Testis (tissue), 3 donors: ENCODE results near the gene CYP51A1. TPM values are rescaled to one million over a fixed set of nuclear protein-coding genes. Genes with fewer than 3 reads are reported as not detected.
"Not testable (repeated sequence)": the region's sequence is repeated elsewhere in the genome, so short reads cannot be mapped to it uniquely, and the experiment has no call there.

ENCODE experiments used
- DNase-seq: peaks from one replicate; pipeline ENCODE4 v3.0.0-alpha.2; 2019
- H3K27ac ChIP-seq, 2 donors: fragments of 200-600 bp; sonication (generic); one replicate each; pipeline ENCODE4 v1.5.1; 2019
- H3K27me3 ChIP-seq: fragments of 200-600 bp; sonication (generic); one replicate; pipeline ENCODE4 v1.5.1; 2019
- H3K36me3 ChIP-seq: fragments of 200-600 bp; sonication (generic); one replicate; pipeline ENCODE4 v1.5.1; 2017; ENCODE audit warnings: low read depth; ENCODE audit errors: missing control alignments
- H3K4me1 ChIP-seq: fragments of 200-600 bp; sonication (generic); one replicate; pipeline ENCODE4 v1.5.1; 2019
- H3K4me3 ChIP-seq, 2 donors: fragments of 200-600 bp; sonication (generic); one replicate each; pipeline ENCODE4 v1.5.1; 2017 to 2019
- H3K9me3 ChIP-seq: fragments of 200-600 bp; sonication (generic); one replicate; pipeline ENCODE4 v1.5.1; 2017
- CTCF ChIP-seq, 3 experiments: fragments of 450-650 bp in 2 of 3; fragments of 200-600 bp in 1 of 3; sonication (generic) in 1 of 3; IDR thresholded peaks; one replicate each; pipeline ENCODE4 v1.5.1; 2016 to 2019; ENCODE audit warnings: antibody characterized with exemption in 3 of 3, mild to moderate bottlenecking in 2 of 3, moderate library complexity in 1 of 3
- POLR2A ChIP-seq: fragments of 450-650 bp; IDR thresholded peaks from one replicate; pipeline ENCODE4 v1.6.1; 2017; ENCODE audit warnings: antibody characterized with exemption, mild to moderate bottlenecking, moderate library complexity
- WGBS, 2 donors: methylation state at CpG; one replicate each; pipeline ENCODE4 v1.1.5; 2018; 5-methylcytosine and 5-hydroxymethylcytosine counted together
- intact Hi-C: fragments of 100-400 bp; cut with DNase I; formaldehyde crosslinking; loops from one replicate; pipeline ENCODE4 v1.15.1; 2023; ENCODE audit warnings: low total_unique reads
- polyA plus RNA-seq: library from polyadenylated mRNA; stranded (reverse); fragments of 350-450 nt; fragmentation: Illumina TruSeq; extraction: RNeasy Lipid Tissue Mini Kit (QIAGEN cat#74804); gene quantifications from one replicate; pipeline ENCODE4 v1.2.3, GENCODE V29; 2014; ENCODE audit warnings: low read depth, low replicate concordance; ENCODE audit not compliant: insufficient read depth
- total RNA-seq, 2 donors: library from RNA; depleted of rRNA; stranded (reverse); fragments of >200 nt; gene quantifications; one replicate each; pipeline ENCODE4 v1.2.3, GENCODE V29; 2016

The CYP51A1 gene
- total and polyA plus RNA-seq, 3 donors from 2014 or later: 138 to 147 (median 141) TPM

- Histone ChIP-seq H3K4me3 (no peak overlapping the region), H3K4me1 (no peaks in the 10 kb centered on the region), H3K27me3 (no peaks in the 10 kb centered on the region), H3K36me3 (no peaks in the 10 kb centered on the region), H3K27ac (no peak overlapping the region), H3K9me3 (no peaks in the 10 kb centered on the region)
- TF ChIP-seq CTCF (IDR thresholded peaks at IDR 0.05) (no peak), POLR2A (no peak)
- DNase-seq: no peak
- 100% methylated on average over 1 of the region's 1 CpG for WGBS, 2 donors
- intact Hi-C loops: no loop called here
Observed at GRCh38 chr7:92088266-92088665, 46.0 kb downstream of the CYP51A1 start.

- H3K36me3 ChIP-seq, DNase-seq, intact Hi-C loops, H3K4me3 ChIP-seq, H3K27me3 ChIP-seq, H3K27ac ChIP-seq, H3K9me3 ChIP-seq, H3K4me1 ChIP-seq: not testable (repeated sequence)
- WGBS, 2 donors: 90 to 97% methylated on average over 6 of the region's 6 CpGs
Observed at GRCh38 chr7:92083922-92084321, 50.4 kb downstream of the CYP51A1 start.

- Histone ChIP-seq H3K9me3 (no peaks in the 10 kb centered on the region), H3K4me3 (no peak overlapping the region), H3K27me3 (no peaks in the 10 kb centered on the region), H3K36me3 (no peaks in the 10 kb centered on the region), H3K4me1 (no peaks in the 10 kb centered on the region), H3K27ac (no peak overlapping the region)
- 45 to 48% methylated on average over 1 of the region's 1 CpG for WGBS, 2 donors
- TF ChIP-seq POLR2A (no peak), CTCF (IDR thresholded peaks at IDR 0.05) (no peak)
- intact Hi-C loops: no loop called here
- no peak for DNase-seq
Observed at GRCh38 chr7:92076509-92076908, 57.8 kb downstream of the CYP51A1 start.

- intact Hi-C loops: no loop called here
- H3K36me3 ChIP-seq: no peaks in the 10 kb centered on the region
Observed at GRCh38 chr7:92075455-92076158, 58.7 kb downstream of the CYP51A1 start.

GRCh38 chr7:92072708-92073107 is 61.6 kb downstream of the CYP51A1 start:
- intact Hi-C loops: no loop called here

More at GRCh38 chr7:92075455-92076158, 58.7 kb downstream of the CYP51A1 start:
- TF ChIP-seq POLR2A (no peak), CTCF (IDR thresholded peaks at IDR 0.05) (no peak)
- WGBS, 2 donors: 86 to 87% methylated on average over 4 of the region's 4 CpGs
- Histone ChIP-seq H3K27me3 (no peaks in the 10 kb centered on the region), H3K9me3 (no peaks in the 10 kb centered on the region), H3K4me1 (no peaks in the 10 kb centered on the region), H3K27ac (no peak overlapping the region), H3K4me3 (no peak overlapping the region)
- DNase-seq: no peak

More at GRCh38 chr7:92072708-92073107, 61.6 kb downstream of the CYP51A1 start:
- 95 to 97% methylated on average over 3 of the region's 3 CpGs for WGBS, 2 donors
- Histone ChIP-seq H3K36me3 (no peaks in the 10 kb centered on the region), H3K4me3 (no peak overlapping the region), H3K27me3 (no peaks in the 10 kb centered on the region), H3K9me3 (no peaks in the 10 kb centered on the region), H3K4me1 (no peaks in the 10 kb centered on the region), H3K27ac (no peak overlapping the region)
- TF ChIP-seq POLR2A (no peak), CTCF (IDR thresholded peaks at IDR 0.05) (no peak)
- DNase-seq: no peak
